ENCODE measurements around the gene MSH5.
A peak's percentile ranks its signal among the peaks of the same experiment; 100 is the strongest.
"Not testable (repeated sequence)": the region's sequence is repeated elsewhere in the genome, so short reads cannot be mapped to it uniquely, and the experiment has no call there.

Gene MSH5

DNA sequence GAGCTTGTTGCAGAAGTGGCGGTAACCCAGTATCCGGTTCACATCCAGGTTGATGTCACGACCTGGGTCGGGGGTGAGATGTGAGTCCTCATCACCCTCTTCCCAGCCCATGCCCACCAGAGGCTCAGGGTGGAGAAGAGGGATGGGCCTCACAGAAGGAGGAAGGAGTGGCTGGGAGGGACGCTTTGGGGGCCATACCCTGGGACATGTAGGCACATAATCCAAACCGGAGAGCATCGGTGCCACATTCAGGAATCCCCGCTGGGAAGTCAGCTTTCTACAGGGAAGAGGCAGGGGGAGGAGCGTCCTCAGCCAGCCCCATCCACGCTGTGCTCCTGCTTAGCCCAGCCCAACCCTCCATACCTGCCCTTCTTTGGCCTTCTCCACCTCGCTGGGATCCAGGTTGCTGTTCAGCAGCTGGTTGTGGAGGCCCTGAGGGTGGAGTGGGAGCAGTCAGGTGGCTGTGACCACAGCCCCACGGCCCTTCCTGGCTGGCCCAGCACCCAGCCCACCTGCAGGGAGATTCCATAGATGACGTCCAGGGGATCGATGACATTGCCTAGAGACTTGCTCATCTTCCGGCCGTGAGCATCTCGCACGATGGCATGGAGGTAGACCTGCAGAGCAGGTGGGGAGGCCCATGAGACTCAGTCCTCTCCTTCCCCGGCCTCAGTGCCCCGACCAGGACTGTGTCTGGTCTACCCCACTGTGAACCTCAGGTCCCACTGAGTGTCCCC is 40.9 kb downstream of the MSH5 start:
- H3K4me1 ChIP-seq (ENCODE audit: control insufficient read depth, insufficient read depth, low read length, unreplicated experiment), result peaks cover 16% of the 10 kb centered on the region
- no peaks in the 10 kb centered on the region for H3K27me3 ChIP-seq (ENCODE audit: insufficient read depth, low read length)
- H2AFZ ChIP-seq (ENCODE audit: low read length, unreplicated experiment), result no peak overlapping the region
- H3K36me3 ChIP-seq (ENCODE audit: insufficient read depth, low read length), result peaks cover 13% of the 10 kb centered on the region; the same call in 1 of the 2 replicates
- no peaks in the 10 kb centered on the region for H3K79me2 ChIP-seq (ENCODE audit: control insufficient read depth, insufficient read depth, low read length, unreplicated experiment)
- H3K27ac ChIP-seq (ENCODE audit: low read depth, low read length), result no peak overlapping the region
- H3K4me3 ChIP-seq (ENCODE audit: low read depth, low read length), result no peak overlapping the region

DNA sequence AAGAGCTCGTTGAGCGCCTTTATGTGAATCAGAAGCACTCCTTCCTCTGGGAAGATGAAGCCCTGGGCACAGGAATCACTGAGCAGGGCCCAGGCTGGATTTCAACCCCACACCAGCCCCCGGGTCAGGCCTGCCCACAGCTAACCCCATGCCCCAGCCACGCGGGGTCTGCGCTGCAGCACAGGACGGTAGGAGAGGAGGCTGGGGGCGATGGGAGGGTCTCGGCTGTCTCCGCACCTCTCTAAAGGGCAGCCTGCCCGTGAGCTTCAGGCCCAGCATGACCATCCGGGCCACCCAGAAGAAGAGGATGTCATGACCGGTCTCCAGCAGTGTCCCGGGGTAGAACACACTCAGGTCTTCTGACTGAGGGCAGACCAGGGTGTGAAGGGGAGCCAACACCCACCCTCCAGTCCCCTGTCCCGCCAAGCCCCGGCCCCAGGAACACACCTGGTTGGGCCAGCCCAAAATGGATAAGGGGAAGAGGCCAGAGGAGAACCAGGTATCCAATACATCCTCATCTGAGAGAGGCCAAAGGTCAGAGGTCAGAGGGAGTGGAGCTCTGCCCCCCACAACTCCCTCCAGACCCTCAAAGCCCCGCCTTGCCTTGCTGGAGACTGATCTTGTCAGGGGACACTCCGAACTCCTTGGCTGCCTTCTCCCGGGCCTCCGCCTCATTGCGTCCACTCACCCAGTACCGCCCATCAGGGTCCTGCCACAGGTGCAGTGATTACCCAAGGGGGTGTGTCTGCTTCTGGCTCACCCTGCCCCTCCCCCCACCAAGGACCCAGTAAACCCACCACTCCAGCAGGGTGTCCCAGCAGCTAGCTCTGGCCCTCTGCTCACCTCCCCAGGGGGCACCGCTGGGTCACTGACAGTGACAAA is 41.7 kb downstream of the MSH5 start:
- Histone ChIP-seq H3K27ac (ENCODE audit: low read depth, low read length) (no peak overlapping the region), H3K4me1 (ENCODE audit: control insufficient read depth, insufficient read depth, low read length, unreplicated experiment) (peaks cover 13% of the 10 kb centered on the region), H3K4me3 (ENCODE audit: low read depth, low read length) (no peak overlapping the region), H3K27me3 (ENCODE audit: insufficient read depth, low read length) (no peaks in the 10 kb centered on the region), H2AFZ (ENCODE audit: low read length, unreplicated experiment) (no peak overlapping the region), H3K36me3 (ENCODE audit: insufficient read depth, low read length) (peaks cover 13% of the 10 kb centered on the region; the same call in 1 of the 2 replicates), H3K79me2 (ENCODE audit: control insufficient read depth, insufficient read depth, low read length, unreplicated experiment) (no peaks in the 10 kb centered on the region)

DNA sequence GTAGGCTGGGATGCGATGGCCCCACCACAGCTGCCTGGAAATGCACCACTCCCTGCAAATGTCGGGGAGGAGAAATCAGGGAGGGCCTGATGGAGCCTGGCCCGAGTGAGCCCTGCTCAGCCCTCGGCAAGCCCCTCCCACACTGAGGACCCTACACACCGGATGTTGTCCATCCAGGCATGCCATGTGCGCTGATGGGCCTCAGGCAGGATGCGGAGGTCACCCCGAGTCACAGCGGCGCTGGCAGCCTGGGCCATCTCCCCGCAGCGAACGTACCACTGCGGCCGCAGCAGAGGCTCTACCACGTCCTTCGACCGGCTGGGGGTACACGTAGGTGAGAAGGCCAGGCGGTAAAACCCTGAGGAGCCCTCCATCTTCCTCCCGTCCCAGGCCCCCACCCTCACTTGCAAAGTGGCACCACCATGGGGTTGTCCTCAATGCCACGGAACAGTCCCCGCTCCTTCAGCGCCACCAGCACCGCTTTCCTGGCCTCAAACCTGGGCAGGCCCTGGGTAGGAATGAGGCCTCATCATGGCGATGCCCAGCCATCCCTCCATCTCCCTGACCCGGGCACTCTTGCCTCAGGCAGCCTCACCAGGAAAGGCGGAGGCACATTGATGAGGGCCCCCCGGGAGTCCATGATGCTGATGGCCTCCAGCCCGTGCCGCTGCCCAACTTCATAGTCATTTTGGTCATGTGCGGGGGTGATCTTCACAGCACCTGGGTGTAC is 42.5 kb downstream of the MSH5 start:
- H3K4me3 ChIP-seq (ENCODE audit: low read depth, low read length), result no peak overlapping the region
- H3K36me3 ChIP-seq (ENCODE audit: insufficient read depth, low read length), result peaks cover 13% of the 10 kb centered on the region; the same call in 1 of the 2 replicates
- H3K27ac ChIP-seq (ENCODE audit: low read depth, low read length), result no peak overlapping the region
- no peaks in the 10 kb centered on the region for H3K27me3 ChIP-seq (ENCODE audit: insufficient read depth, low read length)
- peaks cover 5% of the 10 kb centered on the region for H3K4me1 ChIP-seq (ENCODE audit: control insufficient read depth, insufficient read depth, low read length, unreplicated experiment)
- no peaks in the 10 kb centered on the region for H3K79me2 ChIP-seq (ENCODE audit: control insufficient read depth, insufficient read depth, low read length, unreplicated experiment)
- H2AFZ ChIP-seq (ENCODE audit: low read length, unreplicated experiment), result no peak overlapping the region

DNA sequence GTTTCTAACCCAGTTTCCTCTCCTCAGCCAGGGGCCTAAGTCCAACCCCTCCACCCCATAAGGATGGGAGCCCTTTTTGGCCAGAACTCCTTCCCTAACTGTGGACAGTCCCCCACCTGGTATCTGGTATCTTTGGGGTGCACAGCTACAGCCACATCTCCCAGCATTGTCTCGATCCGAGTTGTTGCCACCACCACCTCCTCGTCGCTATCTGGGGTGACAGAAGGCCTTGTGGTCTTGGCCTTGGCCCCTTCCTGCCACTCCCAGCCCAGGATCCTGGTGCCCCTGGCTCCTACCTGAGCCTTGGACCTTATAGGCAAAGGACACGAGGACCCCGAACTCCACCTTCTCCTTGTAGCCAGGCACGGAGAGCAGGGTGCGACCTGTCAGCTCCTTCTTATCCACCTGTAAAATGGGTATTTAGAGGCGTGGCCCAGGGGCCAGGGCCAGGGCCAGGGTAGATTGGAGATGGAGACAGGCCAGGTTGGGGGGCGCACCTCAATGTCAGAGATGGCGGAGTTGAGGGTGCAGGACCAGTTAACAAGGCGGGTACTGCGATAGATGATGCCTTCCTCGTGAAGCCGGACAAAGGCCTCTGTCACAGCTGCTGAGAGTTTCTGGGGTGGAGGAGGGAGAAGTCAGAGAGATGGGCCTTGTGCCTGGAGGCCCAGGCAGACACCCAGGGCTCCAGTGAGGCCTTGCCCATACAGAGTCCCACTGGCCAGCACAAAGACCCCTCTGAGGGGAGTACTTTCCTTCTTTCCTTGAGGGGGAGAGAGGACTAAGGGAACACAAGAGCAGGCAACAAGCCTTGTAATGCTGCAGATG is 44.5 kb downstream of the MSH5 start:
- no peak overlapping the region for H3K27ac ChIP-seq (ENCODE audit: low read depth, low read length)

DNA sequence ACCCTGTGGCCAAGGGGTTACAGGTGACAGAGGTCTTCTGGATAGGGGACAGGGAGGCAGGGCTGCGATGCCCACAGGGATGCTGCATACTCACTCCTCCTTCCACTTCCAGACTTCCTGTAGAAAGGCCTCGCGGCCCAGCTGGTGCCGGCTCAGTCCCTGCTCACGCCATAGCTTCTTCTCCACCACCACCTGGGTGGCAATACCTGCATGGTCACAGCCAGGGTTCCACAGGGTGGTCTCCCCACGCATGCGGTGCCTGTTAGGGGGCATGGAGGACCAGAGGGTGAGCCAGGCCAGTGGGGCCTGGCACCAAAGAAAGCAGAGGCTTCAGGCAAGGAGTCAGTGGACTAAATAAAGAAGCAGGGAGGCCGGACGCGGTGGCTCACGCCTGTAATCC is 45.7 kb downstream of the MSH5 start:
- Histone ChIP-seq H2AFZ (ENCODE audit: low read length, unreplicated experiment) (no peak overlapping the region), H3K36me3 (ENCODE audit: insufficient read depth, low read length) (peaks cover 13% of the 10 kb centered on the region), H3K79me2 (ENCODE audit: control insufficient read depth, insufficient read depth, low read length, unreplicated experiment) (no peaks in the 10 kb centered on the region), H3K27me3 (ENCODE audit: insufficient read depth, low read length) (no peaks in the 10 kb centered on the region), H3K4me1 (ENCODE audit: control insufficient read depth, insufficient read depth, low read length, unreplicated experiment) (no peaks in the 10 kb centered on the region), H3K4me3 (ENCODE audit: low read depth, low read length) (no peak overlapping the region), H3K27ac (ENCODE audit: low read depth, low read length) (no peak overlapping the region)

More for the DNA sequence above, 44.5 kb downstream of the MSH5 start:
- Histone ChIP-seq H3K36me3 (ENCODE audit: insufficient read depth, low read length) (peaks cover 13% of the 10 kb centered on the region; the same call in 1 of the 2 replicates), H3K4me3 (ENCODE audit: low read depth, low read length) (no peak overlapping the region), H3K79me2 (ENCODE audit: control insufficient read depth, insufficient read depth, low read length, unreplicated experiment) (no peaks in the 10 kb centered on the region), H3K4me1 (ENCODE audit: control insufficient read depth, insufficient read depth, low read length, unreplicated experiment) (no peaks in the 10 kb centered on the region), H2AFZ (ENCODE audit: low read length, unreplicated experiment) (no peak overlapping the region), H3K27me3 (ENCODE audit: insufficient read depth, low read length) (no peaks in the 10 kb centered on the region)

DNA sequence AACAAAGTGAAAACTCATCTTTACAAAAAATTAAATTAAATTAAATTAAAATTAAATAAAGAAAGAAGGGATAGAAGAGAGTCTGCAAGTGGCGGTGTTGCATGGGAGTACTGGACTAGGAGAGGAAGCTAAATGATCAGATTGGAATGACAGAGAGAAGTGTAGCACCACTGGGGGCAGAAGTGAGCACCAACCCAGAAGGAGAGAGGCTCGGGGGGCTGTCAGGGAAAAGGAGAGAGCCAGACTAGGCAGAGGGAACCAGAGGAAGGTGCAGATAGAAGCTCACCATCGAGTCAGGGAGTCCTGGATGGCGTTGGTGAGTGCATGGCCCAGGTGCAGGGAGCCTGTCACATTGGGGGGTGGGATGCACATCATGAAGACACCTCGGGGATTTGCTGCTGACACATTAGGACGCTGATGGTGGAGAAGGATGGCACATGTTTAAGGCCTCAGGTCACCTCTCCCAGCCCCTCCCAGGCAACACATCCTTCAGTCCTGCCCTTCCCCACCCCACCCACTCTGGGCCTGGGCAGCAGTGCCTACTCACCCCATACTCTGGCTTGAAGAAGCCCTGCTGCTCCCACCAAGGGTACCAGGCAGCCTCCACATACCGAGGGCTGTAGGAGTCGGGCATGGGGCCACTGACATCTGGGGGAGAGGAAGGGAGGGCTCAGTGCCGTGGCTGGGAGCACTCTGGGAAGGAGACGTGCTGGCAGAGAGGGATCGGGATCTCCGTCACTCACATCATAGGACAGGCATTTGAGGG is 51.7 kb downstream of the MSH5 start:
- Histone ChIP-seq H3K79me2 (ENCODE audit: control insufficient read depth, insufficient read depth, low read length, unreplicated experiment) (peaks cover 26% of the 10 kb centered on the region), H3K4me1 (ENCODE audit: control insufficient read depth, insufficient read depth, low read length, unreplicated experiment) (peaks cover 15% of the 10 kb centered on the region), H3K36me3 (ENCODE audit: insufficient read depth, low read length) (no peaks in the 10 kb centered on the region; the same call in none of the 2 replicates), H2AFZ (ENCODE audit: low read length, unreplicated experiment) (no peak overlapping the region), H3K4me3 (ENCODE audit: low read depth, low read length) (no peak overlapping the region), H3K27ac (ENCODE audit: low read depth, low read length) (no peak overlapping the region), H3K27me3 (ENCODE audit: insufficient read depth, low read length) (no peaks in the 10 kb centered on the region)

DNA sequence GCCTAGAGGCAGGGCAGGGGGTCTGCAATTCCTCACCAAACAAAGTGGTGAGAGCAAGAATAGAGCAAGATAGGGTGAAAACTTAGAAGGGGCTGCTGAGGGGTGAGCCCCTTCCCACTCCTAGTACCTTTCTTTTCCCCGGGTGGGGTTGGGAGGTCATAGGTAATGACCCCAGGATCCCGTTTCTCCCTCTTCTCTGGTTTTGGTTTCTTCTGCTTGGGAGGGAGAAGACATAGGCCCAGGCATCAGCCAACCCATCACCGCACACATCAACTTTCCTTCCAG is 52.2 kb downstream of the MSH5 start:
- Histone ChIP-seq H3K27me3 (ENCODE audit: insufficient read depth, low read length) (no peaks in the 10 kb centered on the region), H3K36me3 (ENCODE audit: insufficient read depth, low read length) (no peaks in the 10 kb centered on the region; the same call in none of the 2 replicates), H3K79me2 (ENCODE audit: control insufficient read depth, insufficient read depth, low read length, unreplicated experiment) (peaks cover 26% of the 10 kb centered on the region), H3K4me3 (ENCODE audit: low read depth, low read length) (no peak overlapping the region), H3K27ac (ENCODE audit: low read depth, low read length) (no peak overlapping the region), H3K4me1 (ENCODE audit: control insufficient read depth, insufficient read depth, low read length, unreplicated experiment) (peaks cover 15% of the 10 kb centered on the region), H2AFZ (ENCODE audit: low read length, unreplicated experiment) (no peak overlapping the region)

DNA sequence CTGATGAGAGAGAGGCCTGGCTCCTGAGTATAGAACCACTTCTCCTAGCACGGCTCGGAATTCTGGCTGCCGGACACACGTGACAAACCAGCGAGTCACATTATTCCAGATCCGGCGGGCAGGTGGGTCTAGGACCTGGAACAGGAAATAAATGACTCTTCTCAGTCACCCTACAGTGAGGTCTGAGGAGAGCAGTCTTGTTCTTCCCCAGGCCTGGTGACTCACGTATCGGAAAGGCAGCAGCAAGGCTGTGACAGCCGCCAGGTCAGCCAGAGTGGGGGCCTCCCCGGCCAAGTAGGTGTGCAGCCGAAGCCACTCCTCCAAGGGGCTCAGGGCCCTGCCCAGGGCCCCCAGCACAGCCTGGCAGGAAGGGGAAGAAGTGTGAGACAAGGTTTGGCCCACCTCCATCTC is 53.0 kb downstream of the MSH5 start:
- peak overlapping the region; percentile 31; the same call in 1 of the 2 replicates for H3K27ac ChIP-seq (ENCODE audit: low read depth, low read length)
- no peaks in the 10 kb centered on the region for H3K27me3 ChIP-seq (ENCODE audit: insufficient read depth, low read length)
- H2AFZ ChIP-seq (ENCODE audit: low read length, unreplicated experiment), result no peak overlapping the region
- H3K4me3 ChIP-seq (ENCODE audit: low read depth, low read length), result no peak overlapping the region
- peaks cover 26% of the 10 kb centered on the region for H3K79me2 ChIP-seq (ENCODE audit: control insufficient read depth, insufficient read depth, low read length, unreplicated experiment)
- no peaks in the 10 kb centered on the region; the same call in none of the 2 replicates for H3K36me3 ChIP-seq (ENCODE audit: insufficient read depth, low read length)
- peaks cover 15% of the 10 kb centered on the region for H3K4me1 ChIP-seq (ENCODE audit: control insufficient read depth, insufficient read depth, low read length, unreplicated experiment)

DNA sequence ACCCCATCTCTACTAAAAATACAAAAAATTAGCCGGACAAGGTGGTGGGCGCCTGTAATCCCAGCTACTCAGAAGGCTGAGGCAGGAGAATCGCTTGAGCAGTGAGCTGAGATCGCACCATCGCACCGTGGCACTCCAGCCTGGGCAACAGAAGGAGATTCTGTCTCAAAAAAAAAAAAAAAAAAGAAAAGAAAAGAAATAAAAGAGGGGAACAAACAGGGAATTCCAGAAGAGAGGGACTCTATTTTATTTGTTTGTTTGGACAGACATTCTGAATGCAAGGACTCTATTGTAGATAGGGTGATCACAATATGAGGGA is 54.1 kb downstream of the MSH5 start:
- Histone ChIP-seq H3K79me2 (ENCODE audit: control insufficient read depth, insufficient read depth, low read length, unreplicated experiment) (peaks cover 26% of the 10 kb centered on the region), H3K4me1 (ENCODE audit: control insufficient read depth, insufficient read depth, low read length, unreplicated experiment) (peaks cover 15% of the 10 kb centered on the region), H3K4me3 (ENCODE audit: low read depth, low read length) (peak overlapping the region; percentile 94), H3K27ac (ENCODE audit: low read depth, low read length) (peak overlapping the region; percentile 83)
- not testable (repeated sequence) for H3K36me3 ChIP-seq (ENCODE audit: insufficient read depth, low read length); H2AFZ ChIP-seq (ENCODE audit: low read length, unreplicated experiment); H3K27me3 ChIP-seq (ENCODE audit: insufficient read depth, low read length)
